ENCODE measurements around the gene TMBIM6. TPM values are rescaled to one million over a fixed set of nuclear protein-coding genes. Genes with fewer than 3 reads are reported as not detected.

TMBIM6 gene
- total RNA-seq, 1 donor from 2014 or later = 188 TPM

GRCh38 chr12:49698619-49699545 lies 42.5 kb upstream of the TMBIM6 start:
- intact Hi-C loops (cut with DNase I) = no loop called here
- no peaks in the 10 kb centered on the region for H3K36me3 ChIP-seq
- H3K9me3 ChIP-seq = no peaks in the 10 kb centered on the region
- no peaks in the 10 kb centered on the region for H3K27me3 ChIP-seq
- DNase-seq (ENCODE audit: low spot score in 2 of 2) = peak; percentile 13 to 78
- H3K27ac ChIP-seq = peak overlapping the region; percentile 77 to 86
- no peak for TF ChIP-seq CTCF (IDR thresholded peaks at IDR 0.05)
- H3K4me3 ChIP-seq = peak overlapping the region in 1 of 2 donors; percentile 48
- H3K4me1 ChIP-seq = peaks cover 5 to 21% of the 10 kb centered on the region in 2 donors

GRCh38 chr12:49702009-49702408 lies 39.3 kb upstream of the TMBIM6 start:
- Histone ChIP-seq H3K27me3 (no peaks in the 10 kb centered on the region), H3K4me3 (no peak overlapping the region), H3K9me3 (no peaks in the 10 kb centered on the region), H3K27ac (no peak overlapping the region), H3K4me1 (peaks cover 8 to 21% of the 10 kb centered on the region in 2 donors), H3K36me3 (no peaks in the 10 kb centered on the region)
- no peak for TF ChIP-seq CTCF (IDR thresholded peaks at IDR 0.05)
- intact Hi-C loops (cut with DNase I) = no loop called here
- no peak for DNase-seq (ENCODE audit: low spot score in 2 of 2)

GRCh38 chr12:49702676-49703215 lies 38.6 kb upstream of the TMBIM6 start:
- Histone ChIP-seq H3K27me3 (no peaks in the 10 kb centered on the region), H3K4me3 (no peak overlapping the region), H3K9me3 (no peaks in the 10 kb centered on the region), H3K4me1 (peaks cover 8 to 21% of the 10 kb centered on the region in 2 donors), H3K27ac (peak overlapping the region; percentile 24 to 39), H3K36me3 (no peaks in the 10 kb centered on the region)
- intact Hi-C loops (cut with DNase I) = no loop called here
- no peak for TF ChIP-seq CTCF (IDR thresholded peaks at IDR 0.05)
- DNase-seq (ENCODE audit: low spot score in 2 of 2) = no peak

GRCh38 chr12:49703647-49704137 lies 37.7 kb upstream of the TMBIM6 start:
- peak overlapping the region; percentile 24 to 39 for H3K27ac ChIP-seq
- H3K36me3 ChIP-seq = no peaks in the 10 kb centered on the region
- no peaks in the 10 kb centered on the region for H3K27me3 ChIP-seq
- H3K4me3 ChIP-seq = no peak overlapping the region
- H3K9me3 ChIP-seq = no peaks in the 10 kb centered on the region
- no peak for DNase-seq (ENCODE audit: low spot score in 2 of 2)
- intact Hi-C loops (cut with DNase I) = no loop called here
- H3K4me1 ChIP-seq = peaks cover 3 to 18% of the 10 kb centered on the region in 2 donors
- TF ChIP-seq CTCF (IDR thresholded peaks at IDR 0.05) = no peak

- DNase-seq (ENCODE audit: low spot score in 2 of 2) = peak; percentile 24 to 79
- H3K4me3 ChIP-seq = peak overlapping the region; percentile 80 to 94
- H3K9me3 ChIP-seq = no peaks in the 10 kb centered on the region
- no peaks in the 10 kb centered on the region for H3K36me3 ChIP-seq
- no peaks in the 10 kb centered on the region for H3K27me3 ChIP-seq
- no peak for TF ChIP-seq CTCF (IDR thresholded peaks at IDR 0.05)
- peak overlapping the region; percentile 94 to 98 for H3K27ac ChIP-seq
- H3K4me1 ChIP-seq = peaks cover 2 to 9% of the 10 kb centered on the region in 2 donors
- intact Hi-C loops (cut with DNase I) = loop anchor here (2.0 kb wide), 1 partner anchor 339 kb away; the partner anchor contains the start of gene SPATS2
These were observed 35.8 kb upstream of the TMBIM6 start for GRCh38 chr12:49705479-49706134.
